Breast epithelium (tissue), 3 donors: ENCODE results near the gene RIPOR3.

Source experiments
- CTCF ChIP-seq, 3 donors: fragments of 450-650 bp; IDR thresholded peaks; one replicate each; pipeline ENCODE4 v1.5.1; 2016 to 2017; ENCODE audit warnings: antibody characterized with exemption in 3 of 3, mild to moderate bottlenecking in 3 of 3, moderate library complexity in 3 of 3
- POLR2A ChIP-seq: fragments of 450-650 bp; IDR thresholded peaks from one replicate; pipeline ENCODE4 v1.6.1; 2016; ENCODE audit warnings: antibody characterized with exemption, mild to moderate bottlenecking, moderate library complexity

DNA sequence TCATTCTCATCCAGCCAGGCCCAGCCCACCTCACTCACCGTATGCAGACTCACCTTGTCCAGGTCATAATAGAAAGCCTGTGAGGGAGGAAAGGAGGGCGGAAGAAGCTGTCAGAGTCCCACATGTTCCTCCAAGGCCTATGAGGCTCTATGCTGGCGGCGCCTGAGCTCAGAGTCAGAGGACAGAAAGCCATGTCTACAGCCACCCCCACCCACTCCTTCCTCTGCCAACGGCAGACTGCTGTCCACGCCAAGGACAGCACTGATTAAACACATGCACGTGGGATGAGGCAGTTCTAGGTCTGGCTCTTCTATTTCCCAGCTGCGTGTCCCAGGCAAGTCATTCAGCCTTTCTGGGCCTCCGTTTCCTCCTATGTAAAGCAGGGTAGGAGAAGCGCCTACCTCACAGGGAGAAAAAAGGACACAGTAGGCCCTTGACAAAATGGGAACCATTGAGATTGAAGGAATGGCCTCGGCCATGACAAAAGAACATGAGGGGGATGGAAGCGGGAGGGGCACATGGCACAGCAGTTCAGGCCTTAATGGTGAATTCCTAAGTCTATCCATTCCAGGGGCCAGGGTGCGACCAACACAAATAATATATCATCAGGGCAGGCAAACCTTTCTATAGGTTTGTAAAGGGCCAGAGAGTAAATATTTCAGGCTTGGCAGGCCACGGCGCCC is 80.1 kb downstream of the RIPOR3 start:
- TF ChIP-seq CTCF (IDR thresholded peaks at IDR 0.05), result no peak
- TF ChIP-seq POLR2A, result no peak
